NCI-H82 (cell line): Measurements from ENCODE around the gene TMEM239.
"Not testable (repeated sequence)": the region's sequence is repeated elsewhere in the genome, so short reads cannot be mapped to it uniquely, and the experiment has no call there.

Experiments used
- DNase-seq: peaks from one replicate; lab custom pipeline; 2025; lab: John Stamatoyannopoulos, UW

The TMEM239 gene

DNA sequence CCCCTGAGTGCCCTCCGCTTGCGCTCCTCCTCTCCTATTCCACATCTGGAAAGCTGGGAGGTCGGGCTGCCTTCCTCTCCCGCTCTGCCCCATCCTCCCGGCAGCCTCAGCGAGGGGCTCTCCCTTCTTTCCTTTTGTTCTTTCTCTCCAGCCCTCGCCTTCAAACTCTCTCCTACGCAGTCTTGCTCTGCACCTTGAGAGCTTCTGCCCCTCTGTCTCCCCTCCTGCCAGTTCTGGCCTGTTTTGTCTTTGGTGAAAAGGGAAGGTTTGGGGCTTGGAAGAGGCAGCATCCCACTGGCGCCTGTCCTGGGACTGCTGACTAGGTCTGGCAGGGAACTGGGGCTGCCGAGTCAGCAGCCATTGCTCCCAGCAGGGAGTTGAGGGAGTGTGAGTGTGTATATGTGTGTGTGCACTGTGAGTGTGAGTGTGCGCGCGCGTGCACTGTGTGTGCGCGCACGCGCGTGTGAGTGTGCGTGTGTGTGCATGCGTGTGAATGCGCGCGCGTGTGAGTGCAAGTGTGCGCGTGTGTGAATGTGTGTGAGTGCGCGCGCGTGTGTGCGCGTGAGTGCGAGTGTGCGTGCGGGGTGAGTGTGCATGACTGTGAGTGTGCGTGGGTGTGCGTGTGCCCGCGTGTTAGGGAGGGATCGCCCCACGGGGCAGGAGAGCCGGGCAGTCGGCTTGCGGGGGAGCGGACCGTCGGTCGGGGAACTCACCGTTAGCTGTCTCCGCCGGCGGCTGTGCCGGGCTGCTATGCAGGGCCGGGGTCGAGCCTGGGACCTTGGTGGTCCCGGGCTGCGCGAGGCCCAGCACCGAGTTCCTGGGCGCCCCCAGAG is 16.3 kb upstream of the TMEM239 start:
- no peak for DNase-seq

DNA sequence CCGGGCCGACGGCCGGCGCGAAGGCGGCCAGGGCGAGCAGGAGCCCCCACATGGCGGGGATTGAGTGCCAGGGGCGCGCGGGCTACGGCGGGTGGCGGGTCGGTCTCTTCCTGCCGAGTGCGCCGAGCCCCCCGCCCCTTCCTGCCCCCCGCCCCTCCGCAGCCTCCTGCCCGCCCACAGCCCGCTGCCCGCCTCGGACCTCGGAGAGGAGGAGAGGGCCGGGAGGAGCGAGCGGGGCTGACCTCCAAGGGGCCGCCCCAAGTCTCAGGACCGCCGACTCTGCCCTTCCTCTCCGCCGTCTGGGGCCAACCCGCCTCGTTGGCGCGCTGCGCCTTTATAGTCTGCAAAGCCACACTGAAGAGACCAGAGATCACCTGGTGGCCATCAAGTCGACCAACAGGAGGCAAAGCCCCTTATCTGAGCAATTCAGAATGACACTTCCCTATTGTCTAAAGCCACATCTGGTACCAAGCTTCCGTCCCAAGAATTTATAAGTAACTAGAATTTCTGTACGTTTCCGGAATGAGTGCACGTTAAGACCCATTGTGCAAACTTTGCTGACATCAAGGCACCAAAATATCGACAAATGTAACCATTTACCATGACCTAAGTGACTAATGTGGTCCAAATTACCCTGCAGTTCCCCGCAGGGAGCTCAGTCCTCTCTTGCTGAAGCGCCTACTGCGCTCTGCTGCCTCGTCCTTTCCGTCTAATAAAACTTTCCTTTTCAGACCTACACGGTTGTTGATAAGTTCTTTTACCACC is 15.5 kb upstream of the TMEM239 start, which contains the start of gene CPXM1:
Gene CPXM1, minus strand, starts transcription at position 107 of the 765 bp plus-strand sequence. Its CDS starts 55 bp downstream, at position 52.
- peak; percentile 57 for DNase-seq

DNA sequence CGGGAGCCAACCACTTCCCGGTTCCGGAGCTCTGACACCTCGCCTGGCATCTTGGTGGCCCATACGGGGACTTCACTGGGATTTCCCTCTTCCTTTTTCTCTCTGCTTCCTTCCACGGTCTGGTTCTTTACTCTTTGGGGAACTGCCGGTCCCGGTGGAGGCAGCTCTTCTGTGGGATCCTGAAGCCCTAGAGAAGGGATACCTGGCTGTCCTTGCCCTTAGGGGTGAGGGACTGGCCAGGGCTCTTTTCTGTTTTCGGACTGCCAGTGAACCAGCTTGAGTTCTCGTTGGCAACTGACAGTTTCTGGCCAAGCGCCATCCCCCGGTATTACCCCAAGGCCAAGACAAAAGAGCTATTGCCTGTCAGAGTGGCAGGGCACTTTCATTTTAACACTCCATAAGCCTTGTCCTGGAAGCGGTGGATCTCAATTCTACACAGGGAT is 14.9 kb upstream of the TMEM239 start:
- no peak for DNase-seq

DNA sequence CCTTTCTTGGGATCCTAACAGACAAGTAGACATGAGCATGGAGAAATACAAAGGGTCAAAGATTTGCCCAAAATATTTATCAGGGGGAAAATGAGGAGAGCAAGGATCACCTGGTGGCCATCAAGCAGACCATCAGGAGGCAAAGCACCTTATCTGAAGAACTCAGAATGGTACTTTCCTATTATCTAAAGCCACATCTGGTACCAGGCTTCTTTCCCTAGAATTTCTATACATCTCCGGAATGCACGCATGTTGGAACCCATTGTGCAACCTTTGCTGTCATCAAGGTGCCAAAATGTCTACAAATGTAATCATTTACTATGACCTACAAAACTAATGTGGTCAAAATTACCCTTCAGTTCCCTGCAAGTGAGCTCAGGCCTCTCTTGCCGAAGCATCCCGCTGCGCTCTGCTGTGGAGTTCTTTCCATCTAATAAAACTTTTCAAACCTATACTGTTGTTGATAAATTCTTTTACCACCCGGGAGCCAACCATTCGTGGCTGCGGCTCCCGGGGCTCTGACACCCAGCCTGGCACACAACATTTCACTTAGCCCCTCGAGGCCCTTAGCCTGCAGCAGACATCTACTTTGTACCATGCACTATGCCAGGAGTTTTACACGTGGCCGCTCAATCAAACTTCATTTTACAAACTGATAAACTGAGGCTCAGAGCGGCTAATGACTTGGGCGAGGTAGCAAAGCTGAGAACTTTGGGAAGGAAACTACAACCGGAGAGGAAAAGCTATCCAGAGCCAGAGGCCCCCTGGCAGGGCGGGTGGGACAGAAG is 11.9 kb upstream of the TMEM239 start:
- no peak for DNase-seq

DNA sequence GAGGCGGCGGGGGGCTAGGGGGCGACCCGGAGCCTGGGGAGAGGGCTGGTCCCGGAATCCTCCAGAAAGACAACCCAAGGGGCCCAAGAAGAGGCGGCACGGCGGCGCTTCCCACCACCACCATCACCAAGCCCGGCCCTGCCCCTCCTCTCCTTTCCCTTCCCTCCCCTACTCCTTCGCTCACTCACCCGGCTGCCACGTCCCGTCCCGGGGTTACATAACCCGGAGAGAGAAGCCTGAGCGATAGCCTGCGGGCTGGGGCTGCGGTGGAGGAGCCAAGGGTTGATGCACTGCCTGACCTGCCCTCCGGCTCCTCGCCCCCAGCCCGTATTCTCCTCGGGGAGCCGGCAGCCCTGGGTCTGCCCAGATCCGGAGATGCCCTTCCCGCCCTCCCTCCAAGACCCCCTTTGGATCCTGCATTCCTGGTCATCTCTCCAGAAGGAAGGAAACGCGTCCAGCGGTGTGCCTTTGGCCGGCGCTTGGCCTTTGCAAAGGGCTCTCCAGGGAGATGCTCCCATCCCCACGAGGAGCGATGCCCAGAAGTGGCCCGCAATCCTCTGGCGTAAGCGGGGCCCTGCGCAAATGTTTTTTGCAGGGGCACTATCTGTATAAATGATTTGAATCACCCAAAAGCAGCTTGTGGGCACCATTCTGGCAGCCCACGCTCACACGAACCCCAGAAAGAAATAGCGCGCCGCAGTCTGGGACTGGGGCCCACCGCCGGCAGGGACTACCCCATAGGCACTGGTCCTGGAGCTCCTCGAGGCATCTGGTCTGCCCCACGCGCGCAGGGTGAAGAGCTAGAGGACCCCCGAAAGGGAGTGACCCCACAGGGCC is 11.1 kb upstream of the TMEM239 start:
- no peak for DNase-seq

DNA sequence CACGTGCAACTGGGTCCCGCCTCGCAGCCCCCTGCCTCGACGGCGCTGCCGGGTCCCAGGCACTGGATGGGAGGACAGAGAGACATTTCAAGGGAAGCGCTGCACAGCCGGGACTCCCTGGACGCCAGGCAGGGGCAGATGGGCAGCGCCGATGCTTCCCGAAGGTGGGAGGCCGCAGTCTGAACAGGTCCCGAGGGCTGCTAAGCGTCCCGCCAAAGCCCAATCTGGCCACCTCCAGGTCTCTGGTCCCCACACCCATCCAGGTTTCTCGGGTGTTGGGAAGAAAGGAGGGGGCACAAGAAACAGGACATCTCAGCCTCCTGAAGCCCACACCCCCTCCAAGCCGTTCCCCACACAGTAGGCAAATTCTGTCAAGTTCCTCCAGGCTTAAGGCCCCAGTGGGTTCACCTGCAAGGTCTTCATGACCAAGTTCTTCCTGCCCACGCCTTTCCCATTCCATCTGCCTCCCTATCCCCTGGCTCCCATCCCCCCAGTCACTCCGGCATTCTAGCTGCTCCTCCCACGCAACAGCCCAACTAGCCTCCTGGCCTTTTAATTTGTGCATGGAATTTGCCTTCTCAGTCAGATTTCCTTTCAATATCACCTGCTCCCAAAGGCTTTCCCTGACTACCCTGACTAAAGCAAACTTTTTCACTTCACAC is 10.3 kb upstream of the TMEM239 start:
- DNase-seq = peak; percentile 10

DNA sequence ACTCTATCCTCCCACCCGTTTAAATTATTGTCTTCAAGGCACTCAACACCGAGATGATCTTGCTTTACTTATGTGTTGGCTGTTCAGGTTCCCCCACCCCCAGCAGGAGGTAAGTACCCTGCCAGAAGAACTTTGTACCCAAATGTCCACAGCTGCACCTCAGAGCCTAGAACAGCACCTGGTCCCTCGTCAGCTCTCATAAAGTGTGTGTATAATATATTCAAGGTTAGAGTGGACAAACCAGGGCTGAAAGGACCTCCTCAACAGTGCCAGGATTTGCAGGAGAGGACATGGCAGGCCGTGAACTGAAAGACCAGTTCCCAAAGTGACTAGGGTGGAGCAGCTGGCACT is 9.8 kb upstream of the TMEM239 start:
- DNase-seq = no peak

DNA sequence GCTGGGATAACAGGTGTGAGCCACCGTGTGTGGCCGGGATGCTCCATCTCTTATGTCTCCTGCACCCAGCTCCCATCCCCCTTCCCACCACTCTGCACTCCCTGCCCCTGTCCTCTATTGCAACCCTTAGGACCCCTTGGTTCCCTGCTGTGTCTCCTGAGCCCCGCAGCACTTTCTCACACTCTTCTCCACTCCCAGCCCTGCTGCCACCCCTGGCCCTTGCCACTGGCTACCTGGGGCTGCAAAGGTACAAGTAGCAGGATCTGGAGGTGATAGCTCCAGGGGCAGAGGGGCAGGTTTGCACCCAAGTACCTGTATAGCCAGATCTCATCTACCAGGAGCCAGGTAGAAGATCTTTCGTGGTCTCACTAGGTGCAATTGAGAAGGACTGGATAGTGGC is 9.1 kb upstream of the TMEM239 start:
- DNase-seq = no peak

DNA sequence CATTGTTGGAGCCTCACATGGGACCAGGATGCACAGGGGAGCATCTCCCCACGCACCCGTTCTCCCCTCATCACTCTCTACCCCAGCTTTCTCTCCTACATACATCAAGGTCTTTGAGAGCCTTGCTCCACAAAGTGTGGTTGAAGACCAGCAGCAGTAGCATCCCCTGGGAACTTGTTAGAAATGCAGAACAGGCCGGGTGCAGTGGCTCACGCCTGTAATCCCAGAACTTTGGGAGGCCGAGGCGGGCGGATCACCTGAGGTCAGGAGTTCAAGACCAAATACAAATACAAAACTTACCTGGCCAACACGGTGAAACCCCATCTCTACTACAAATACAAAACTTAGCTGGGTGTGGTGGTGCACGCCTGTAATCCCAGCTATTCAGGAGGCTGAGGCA is 8.2 kb upstream of the TMEM239 start:
- not testable (repeated sequence) for DNase-seq

DNA sequence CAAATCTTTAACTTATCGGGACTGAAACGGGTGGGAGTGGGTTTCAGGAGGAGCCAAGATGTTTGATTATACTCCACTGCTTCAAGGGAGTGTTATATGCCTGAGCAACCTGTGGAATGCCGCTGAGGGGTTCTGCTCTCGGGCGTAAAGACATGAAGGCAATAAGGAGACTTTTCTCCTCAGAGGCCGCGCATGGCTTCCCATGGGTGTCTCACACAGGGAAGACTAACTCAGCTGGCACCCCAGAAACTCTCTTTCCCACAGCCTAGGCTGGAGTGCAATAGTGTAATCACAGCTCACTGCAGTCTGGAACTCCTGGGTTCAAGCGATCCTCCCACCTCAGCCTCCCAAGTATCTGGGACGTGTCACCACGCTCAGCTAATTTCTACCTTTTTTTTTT is 6.5 kb upstream of the TMEM239 start:
- DNase-seq = no peak

DNA sequence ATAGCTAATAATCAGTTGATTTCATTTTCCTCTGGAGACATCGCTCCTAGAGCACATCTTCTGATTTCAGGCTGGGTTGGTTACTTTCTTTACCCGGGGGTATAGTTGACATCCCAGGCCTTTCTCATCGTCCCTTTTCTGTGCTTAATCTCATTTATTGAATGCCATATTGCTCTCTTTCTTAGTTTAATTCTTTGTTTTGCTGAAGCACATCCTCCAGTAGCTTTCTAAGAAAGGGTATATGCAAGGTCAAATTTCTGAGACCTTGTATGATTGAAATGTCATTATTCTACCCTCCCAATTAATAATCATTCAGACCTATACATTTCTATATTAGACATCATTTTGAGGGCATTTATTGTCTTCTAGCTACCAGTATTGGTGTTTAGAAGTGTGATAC is 4.0 kb upstream of the TMEM239 start:
- DNase-seq = no peak

DNA sequence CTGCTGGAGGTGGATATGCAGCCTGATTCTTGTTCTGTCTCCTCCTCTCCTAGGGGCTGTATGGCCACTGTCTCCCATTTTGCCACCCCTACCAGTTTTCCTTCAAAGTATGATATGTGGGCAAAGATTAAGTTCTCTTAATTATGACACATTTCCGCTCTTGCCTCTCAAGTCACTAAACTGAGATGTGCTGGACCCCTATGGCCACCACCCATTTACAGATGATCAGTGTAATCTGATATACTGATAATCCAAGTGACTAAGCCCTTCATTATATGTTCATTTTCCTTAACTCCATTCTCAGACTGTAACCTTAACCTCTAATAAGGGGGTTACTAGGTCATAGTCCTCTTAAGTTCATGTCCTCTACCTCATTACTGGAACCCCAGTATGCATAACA is 2.1 kb upstream of the TMEM239 start:
- DNase-seq = peak; percentile 74

DNA sequence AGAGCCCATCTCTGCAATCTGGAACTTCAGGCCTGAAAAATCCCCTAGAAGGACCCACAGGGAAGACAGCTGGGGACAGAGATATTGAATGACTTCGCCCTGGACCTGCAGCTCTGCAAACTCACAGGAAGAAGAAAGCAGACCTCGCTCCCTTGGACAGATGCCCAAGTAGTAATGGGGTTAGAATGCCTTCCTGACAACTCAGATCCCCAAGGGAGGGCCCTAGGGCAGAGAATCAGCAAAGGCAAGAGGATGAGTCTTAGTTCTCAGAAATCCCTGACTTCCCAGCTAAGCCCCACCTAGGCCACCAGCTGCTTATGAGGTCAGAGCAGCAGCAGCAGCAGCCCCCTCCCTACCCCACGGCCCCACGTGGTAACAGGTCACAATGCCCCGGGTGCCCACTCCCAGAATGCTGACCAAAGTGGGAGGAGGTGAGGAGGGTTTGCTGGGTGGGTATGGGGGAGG is 1.5 kb upstream of the TMEM239 start, which contains the start of gene C20orf141:
Gene C20orf141, plus strand, starts transcription at position 401 of the 465 bp plus-strand sequence. CDS start 198 bp downstream, outside the sequence.
- DNase-seq = peak; percentile 98

DNA sequence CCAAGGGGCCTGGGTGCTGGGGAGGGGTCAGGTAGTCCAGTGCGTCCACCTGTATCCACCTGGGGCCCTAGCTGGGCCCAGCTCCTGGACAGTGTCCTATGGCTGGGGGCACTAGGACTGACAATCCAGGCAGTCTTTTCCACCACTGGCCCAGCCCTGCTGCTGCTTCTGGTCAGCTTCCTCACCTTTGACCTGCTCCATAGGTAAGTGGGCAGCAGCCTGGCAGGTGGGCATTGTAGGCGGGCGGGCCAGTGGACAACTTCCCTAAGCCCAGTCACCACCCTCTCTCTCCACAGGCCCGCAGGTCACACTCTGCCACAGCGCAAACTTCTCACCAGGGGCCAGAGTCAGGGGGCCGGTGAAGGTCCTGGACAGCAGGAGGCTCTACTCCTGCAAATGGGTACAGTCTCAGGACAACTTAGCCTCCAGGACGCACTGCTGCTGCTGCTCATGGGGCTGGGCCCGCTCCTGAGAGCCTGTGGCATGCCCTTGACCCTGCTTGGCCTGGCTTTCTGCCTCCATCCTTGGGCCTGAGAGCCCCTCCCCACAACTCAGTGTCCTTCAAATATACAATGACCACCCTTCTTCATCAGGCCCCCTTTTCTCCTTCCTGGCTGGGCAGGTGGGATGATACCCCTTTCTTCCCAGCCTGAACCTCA is 793 bp upstream of the TMEM239 start:
- no peak for DNase-seq

DNA sequence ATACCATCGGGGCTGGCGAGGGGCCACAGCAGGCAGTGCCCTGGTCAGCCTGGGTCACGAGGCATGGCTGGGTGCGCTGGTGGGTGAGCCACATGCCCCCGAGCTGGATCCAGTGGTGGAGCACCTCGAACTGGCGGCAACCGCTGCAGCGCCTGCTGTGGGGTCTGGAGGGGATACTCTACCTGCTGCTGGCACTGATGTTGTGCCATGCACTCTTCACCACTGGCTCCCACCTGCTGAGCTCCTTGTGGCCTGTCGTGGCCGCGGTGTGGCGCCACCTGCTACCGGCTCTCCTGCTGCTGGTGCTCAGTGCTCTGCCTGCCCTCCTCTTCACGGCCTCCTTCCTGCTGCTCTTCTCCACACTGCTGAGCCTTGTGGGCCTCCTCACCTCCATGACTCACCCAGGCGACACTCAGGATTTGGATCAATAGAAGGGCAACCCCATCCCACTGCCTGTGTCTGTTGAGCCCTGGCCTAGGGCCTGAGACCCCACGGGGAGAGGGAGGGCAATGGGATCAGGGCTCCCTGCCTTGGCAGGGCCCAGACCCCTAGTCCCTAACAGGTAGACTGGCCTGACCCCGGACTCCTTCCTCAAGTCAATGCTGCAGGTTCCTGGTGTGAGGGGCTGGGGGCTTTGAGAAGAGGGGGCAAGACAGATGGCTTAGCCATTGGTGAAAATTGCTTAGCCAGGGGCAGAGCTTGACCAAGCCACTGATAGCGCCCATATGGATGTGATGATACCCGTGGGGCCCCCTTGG is 598 bp downstream of the TMEM239 start:
- no peak for DNase-seq

DNA sequence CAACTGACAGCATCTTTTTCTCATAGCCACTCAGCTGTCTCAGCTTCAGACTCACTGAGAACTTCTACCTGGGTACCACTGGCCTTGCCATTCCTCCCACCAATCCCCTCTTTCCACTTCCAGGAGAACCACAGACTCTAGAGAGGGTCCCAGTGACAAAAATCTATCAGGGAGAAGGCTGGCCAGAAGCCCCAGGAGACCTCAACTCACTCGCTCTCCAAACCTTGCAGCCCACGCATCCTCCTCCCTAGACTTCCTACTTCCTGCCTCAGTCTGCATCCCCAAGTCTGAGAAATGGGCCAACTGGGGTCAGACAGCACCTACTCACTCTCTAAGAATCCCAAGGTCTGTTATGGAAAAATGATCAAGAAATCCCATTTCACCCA is 1.2 kb downstream of the TMEM239 start:
- DNase-seq = no peak

DNA sequence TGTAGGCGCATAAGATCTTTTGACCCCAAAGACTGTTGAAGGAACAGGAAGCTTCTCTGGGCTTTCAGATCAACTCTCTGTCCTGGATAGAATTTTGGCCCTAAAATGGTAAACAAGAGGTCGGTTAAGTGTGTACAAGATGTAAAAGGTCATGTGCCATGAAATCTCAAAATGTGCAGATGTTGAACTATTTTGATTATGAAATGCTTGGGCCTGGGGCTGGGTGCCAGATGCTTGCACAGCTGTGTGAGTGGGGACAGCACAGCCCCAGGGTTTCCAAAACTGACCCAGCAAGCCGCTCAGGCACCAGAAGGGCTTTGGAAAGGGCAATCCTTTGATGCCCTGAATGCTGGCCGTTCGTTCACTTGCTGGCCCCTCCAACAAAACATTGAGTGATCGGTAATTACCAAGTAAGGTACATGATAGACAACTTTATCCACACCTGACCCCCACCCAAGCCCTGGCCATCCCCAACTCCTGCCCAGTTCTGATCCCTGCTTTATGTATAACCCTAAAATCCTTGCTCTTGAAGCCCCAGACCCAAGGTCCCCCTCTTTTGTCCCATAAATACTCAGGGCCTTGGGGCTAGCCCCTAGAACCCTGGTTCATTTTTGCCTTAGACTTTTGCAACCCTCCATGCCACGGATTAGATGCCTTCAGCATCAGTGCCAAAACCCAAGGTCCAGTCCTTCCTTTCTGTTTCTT is 1.9 kb downstream of the TMEM239 start:
- no peak for DNase-seq

DNA sequence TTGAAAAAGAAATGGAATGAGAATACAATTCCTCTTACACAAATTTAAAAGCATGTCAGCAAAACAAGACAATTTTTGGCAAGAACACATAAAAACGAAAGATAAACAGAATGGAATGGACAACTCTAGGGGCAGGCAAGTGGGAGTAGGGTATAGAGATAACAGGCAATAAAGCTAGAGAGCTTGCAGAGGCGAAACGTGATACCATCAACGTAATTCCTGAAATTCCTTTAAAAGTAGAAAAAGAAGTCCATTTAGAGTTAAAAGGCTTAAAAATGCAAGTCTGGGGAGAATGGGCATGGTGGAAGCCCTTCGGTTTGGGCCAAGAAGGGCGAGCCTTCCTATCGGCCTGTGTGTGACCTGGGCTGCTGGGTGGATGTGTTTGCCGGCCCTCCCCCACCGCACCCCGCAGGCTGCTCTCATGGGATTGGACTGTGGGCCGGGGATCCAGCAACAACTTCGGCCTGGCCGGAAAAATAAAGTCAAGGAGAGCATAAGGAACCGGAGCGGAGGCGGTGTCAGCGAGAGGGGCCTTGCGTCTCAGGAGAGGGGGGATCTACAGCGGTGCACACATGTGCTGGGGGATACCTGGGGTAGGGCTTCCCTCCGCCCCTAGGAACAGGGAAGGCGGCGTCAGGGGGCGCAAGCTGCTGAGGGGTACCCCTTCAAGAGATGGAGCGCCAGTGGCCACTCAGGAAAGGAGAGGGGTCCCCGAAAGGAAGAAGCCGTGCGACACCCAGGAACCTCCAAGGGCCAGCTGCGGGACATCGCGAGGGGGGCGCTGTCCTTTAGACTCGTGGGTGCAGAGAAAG is 4.1 kb downstream of the TMEM239 start:
- no peak for DNase-seq
